GM19455 (cell line): ENCODE results near the gene CDCA7L.
"Not testable (repeated sequence)": the region's sequence is repeated elsewhere in the genome, so short reads cannot be mapped to it uniquely, and the experiment has no call there.

ENCODE experiments used
- ATAC-seq: cut with Tn5 transposase; IDR thresholded peaks from one replicate; pipeline ENCODE4 v1.9.1; 2021; ENCODE audit not compliant: unreplicated experiment

CDCA7L gene

DNA sequence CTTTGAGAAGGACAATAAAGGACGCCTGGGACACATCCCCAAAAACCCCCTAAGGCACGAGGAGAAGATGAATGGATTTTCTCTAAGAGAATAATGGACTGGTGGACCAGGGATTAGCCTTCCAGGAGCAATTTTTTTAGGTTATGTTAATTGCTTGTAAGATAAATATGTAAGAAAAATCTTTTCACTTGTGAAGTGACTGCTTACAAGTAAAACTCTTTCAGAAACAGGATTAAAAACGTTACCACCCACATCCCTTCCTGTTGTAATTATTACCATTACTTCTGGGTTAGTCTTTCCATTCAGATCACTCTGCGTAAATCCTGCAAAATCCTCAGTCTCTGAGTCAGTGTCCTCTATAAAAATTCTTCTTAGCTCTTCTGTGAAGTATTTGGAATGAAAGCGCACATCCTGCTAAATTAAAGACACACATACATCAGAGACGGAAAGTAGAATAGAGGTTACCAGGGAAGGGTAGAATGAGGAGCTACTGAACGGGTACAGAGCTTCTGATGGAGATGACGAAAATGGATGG lies 34.3 kb downstream of the CDCA7L start:
- ATAC-seq = no peak

GRCh38 chr7:21910253-21910652 lies 35.4 kb downstream of the CDCA7L start:
- no peak for ATAC-seq

GRCh38 chr7:21908746-21909145 lies 37.0 kb downstream of the CDCA7L start:
- no peak for ATAC-seq

- no peak for ATAC-seq
Observed at GRCh38 chr7:21903020-21903786, 42.5 kb downstream of the CDCA7L start.

- ATAC-seq = no peak
Observed at GRCh38 chr7:21902240-21902639, 43.5 kb downstream of the CDCA7L start.

DNA sequence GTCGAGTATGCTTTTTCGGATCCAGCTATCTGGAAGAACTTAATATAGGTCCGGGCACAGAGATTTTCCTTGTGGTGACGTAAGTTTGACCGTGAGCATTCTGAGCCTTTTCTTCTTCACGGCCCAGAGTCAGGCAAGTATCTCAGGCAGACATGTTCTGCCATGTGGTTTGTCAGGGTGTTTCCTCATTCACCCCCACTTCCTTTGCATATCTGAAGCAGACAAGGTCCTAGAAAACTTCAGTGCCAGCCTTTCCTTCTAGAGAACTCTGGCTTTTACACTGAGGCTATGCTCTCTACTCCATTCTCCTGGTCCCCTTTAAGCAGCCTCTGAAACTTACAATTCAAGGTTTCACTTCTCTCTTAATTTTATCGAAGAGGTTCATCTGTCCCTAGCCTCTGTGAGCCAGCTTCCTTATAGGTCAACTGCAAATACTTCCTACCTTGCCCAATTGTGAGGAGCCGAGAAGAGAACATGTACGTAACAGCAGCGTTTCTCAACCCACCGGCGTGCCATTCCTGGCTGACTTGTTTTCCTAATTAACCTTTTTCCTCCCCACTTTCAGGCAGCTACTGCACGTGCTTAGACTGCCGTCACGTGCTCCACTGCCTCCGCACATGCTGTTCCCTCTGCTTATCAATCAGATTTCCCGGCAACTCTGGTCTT lies 47.3 kb downstream of the CDCA7L start:
- ATAC-seq = peak; percentile 86

DNA sequence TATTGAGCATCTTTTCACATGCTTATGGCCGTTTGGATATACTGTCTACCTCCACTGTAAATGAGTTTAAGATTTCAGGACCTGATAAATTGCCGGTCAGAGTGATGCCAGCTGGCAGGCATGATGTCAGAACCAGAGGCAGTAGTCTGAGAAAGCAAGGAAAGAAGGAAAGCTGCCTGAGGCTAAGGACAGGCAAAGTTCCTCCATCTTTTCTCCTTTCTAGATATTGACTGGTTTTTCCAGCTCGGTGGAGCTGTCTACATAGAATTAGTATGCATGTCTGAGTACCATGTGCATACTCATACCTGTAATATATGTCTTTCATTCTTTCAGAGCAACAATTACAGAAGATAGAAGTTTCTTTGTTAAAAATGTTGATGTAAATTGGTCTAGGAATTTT lies 52.3 kb downstream of the CDCA7L start:
- ATAC-seq = no peak

GRCh38 chr7:21891291-21891690 lies 54.4 kb downstream of the CDCA7L start:
- no peak for ATAC-seq

GRCh38 chr7:21887779-21888178 lies 57.9 kb downstream of the CDCA7L start:
- ATAC-seq = no peak

- no peak for ATAC-seq
Observed at GRCh38 chr7:21887353-21887752, 58.3 kb downstream of the CDCA7L start.

DNA sequence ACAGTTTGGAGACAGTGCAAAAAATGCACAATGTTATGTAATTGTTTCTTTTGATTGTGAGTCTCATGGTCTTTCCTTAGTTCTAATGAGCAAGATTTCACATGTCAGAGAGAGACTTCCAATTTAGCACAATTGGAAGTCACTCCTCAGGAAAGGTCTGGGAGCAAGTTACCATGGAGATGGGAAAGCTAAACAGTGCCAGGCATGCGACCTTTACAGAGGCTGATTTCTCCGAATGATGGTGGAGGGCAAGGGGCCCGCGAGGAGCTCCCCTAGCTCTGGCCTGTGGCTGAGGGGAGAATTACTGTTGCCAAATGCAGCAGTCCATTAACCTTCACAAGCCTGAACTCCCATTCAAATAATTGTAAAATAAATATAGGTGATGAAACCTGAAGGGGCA lies 59.3 kb downstream of the CDCA7L start:
- no peak for ATAC-seq

DNA sequence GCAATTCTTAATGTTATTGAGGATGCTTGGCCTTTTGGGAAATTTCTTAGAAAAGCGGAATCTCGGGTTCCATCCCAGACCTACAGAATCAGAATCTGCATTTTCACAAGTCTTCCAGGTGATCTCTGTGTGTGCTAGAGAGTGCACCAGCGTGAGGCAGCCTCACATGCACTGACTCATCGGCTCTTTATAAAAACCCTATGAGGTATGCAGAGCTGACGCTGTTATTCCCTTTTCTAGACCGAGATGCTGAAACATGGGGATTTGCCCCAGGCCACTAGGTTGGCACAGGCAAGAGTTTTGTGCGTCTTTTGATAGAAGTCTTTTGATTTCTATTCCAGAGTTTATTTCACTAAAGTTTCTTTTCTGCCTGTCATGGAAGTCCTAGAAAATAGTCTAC lies 61.2 kb downstream of the CDCA7L start:
- no peak for ATAC-seq

- not testable (repeated sequence) for ATAC-seq
Observed at GRCh38 chr7:21883501-21883900, 62.2 kb downstream of the CDCA7L start.

- no peak for ATAC-seq
Observed at GRCh38 chr7:21883069-21883468, 62.6 kb downstream of the CDCA7L start.

GRCh38 chr7:21869785-21870402 lies 75.8 kb downstream of the CDCA7L start:
- no peak for ATAC-seq

- ATAC-seq = no peak
Observed at GRCh38 chr7:21868576-21868850, 77.2 kb downstream of the CDCA7L start.

DNA sequence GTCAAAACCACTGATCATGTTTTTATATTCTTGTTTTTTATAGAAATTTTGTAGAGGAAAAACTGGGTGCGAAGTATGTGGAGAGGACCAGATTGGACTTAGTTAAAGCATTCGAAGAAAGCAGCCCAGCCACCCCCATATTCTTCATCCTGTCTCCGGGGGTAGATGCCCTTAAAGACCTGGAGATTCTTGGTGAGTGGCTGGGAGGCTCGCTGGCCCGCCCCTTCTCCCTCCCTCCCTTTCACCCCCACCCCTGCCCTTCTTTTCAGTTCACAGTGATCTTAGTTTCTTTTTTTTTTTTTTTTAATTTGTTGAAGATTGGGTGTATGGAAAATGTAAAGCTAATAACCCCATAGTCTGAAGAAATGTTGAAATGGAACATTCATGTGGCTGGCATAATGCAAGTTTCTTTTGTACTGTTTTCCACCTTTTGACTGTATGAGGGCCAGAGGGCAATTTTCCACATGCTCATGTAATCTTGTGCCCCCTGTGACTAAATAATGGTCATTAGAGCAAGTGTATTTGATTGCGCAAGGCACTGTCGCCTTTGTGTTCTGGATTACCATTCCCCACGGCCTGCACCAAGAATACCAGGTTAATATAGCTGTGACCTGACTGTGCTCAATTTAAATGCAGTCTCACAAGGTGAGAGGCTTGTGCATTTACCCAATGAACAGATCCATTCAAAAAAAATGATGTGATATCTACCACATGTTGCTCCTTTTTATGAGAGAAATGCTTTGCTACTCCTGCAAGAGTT lies 77.7 kb downstream of the CDCA7L start:
- ATAC-seq = no peak

- no peak for ATAC-seq
Observed at GRCh38 chr7:21867226-21867625, 78.5 kb downstream of the CDCA7L start.

- ATAC-seq = no peak
Observed at GRCh38 chr7:21866731-21867130, 79.0 kb downstream of the CDCA7L start.

- not testable (repeated sequence) for ATAC-seq
Observed at GRCh38 chr7:21865631-21866204, 80.0 kb downstream of the CDCA7L start.

DNA sequence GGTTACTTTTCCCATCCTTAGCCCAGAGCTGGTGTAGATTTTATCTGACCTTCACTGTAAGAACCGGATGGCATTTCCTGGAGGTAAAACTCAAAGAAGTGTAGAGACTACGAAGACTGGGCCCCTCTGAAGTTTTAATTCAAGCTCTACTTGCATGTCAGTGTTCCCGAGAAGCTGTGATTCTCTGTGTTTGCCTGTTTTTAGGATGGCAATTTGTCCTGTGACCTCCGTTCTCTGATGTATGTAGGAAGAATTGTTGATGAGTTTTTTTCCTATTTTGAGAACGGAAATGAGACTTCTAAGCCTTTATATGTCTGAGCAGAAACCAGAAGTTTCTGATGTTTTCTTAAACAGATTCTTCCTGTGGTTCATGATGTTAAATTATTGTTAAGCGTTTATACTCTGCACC lies 94.1 kb downstream of the CDCA7L start:
- ATAC-seq = no peak
